Immature natural killer cell (primary cell): ENCODE data around the gene SHLD3. TPM values are rescaled to one million over a fixed set of nuclear protein-coding genes. Genes with fewer than 3 reads are reported as not detected.
"Not testable (repeated sequence)": the region's sequence is repeated elsewhere in the genome, so short reads cannot be mapped to it uniquely, and the experiment has no call there.

Experiments used
- DNase-seq, 3 donors: peaks; one replicate each; pipeline ENCODE4 v3.0.0; 2022; ENCODE audit warnings: mixed read lengths in 1 of 3
- H3K27ac Mint-ChIP-seq, 6 donors: one replicate each; pipeline ENCODE4 v1.8.0; 2020; ENCODE audit warnings: mixed read lengths in 6 of 6, mild to moderate bottlenecking in 5 of 6, inconsistent platforms in 4 of 6, moderate library complexity in 3 of 6
- H3K27me3 Mint-ChIP-seq, 3 donors: one replicate each; pipeline ENCODE4 v1.8.0; 2020 to 2021; ENCODE audit warnings: low read depth in 3 of 3, mild to moderate bottlenecking in 3 of 3, mixed read lengths in 3 of 3, moderate library complexity in 3 of 3, inconsistent platforms in 1 of 3
- H3K36me3 Mint-ChIP-seq, 3 donors: one replicate each; pipeline ENCODE4 v1.8.0; 2020; ENCODE audit warnings: mixed read lengths in 3 of 3, inconsistent platforms in 2 of 3, mild to moderate bottlenecking in 2 of 3
- H3K4me1 Mint-ChIP-seq, 2 donors: one replicate each; pipeline ENCODE4 v1.8.0; 2020; ENCODE audit warnings: inconsistent platforms in 2 of 2, mild to moderate bottlenecking in 2 of 2, mixed read lengths in 2 of 2, moderate library complexity in 1 of 2
- H3K4me3 Mint-ChIP-seq, 5 donors: one replicate each; pipeline ENCODE4 v1.8.0; 2020; ENCODE audit warnings: mild to moderate bottlenecking in 5 of 5, mixed read lengths in 5 of 5, inconsistent platforms in 3 of 5, moderate library complexity in 3 of 5
- H3K9me3 Mint-ChIP-seq, 6 donors: one replicate each; pipeline ENCODE4 v1.8.0; 2020; ENCODE audit warnings: mild to moderate bottlenecking in 6 of 6, mixed read lengths in 6 of 6, inconsistent platforms in 4 of 6, moderate library complexity in 3 of 6
- polyA plus RNA-seq, 3 donors: library from polyadenylated mRNA; unstranded; fragments of 300-500 nt; fragmentation: Illumina TruSeq; gene quantifications; one replicate each; pipeline ENCODE4 v1.2.3, GENCODE V29; 2021

The SHLD3 gene
- polyA plus RNA-seq, 3 donors from 2014 or later, result 3.5 to 12.8 (median 10.1) TPM

- no peaks in the 10 kb centered on the region for H3K9me3 Mint-ChIP-seq
- H3K27me3 Mint-ChIP-seq, result no peaks in the 10 kb centered on the region
- no peak for DNase-seq
- no peak overlapping the region for H3K4me3 Mint-ChIP-seq
- H3K4me1 Mint-ChIP-seq, result no peaks in the 10 kb centered on the region
- H3K27ac Mint-ChIP-seq, result peak overlapping the region in 1 of 6 donors; percentile 50
- H3K36me3 Mint-ChIP-seq, result peaks cover 0 to 29% (median 11%) of the 10 kb centered on the region in 3 donors
These were observed 22.1 kb downstream of the SHLD3 start for GRCh38 chr5:65646938-65647337.

GRCh38 chr5:65647941-65648340 is 23.1 kb downstream of the SHLD3 start:
- H3K4me1 Mint-ChIP-seq, result no peaks in the 10 kb centered on the region
- H3K4me3 Mint-ChIP-seq, result no peak overlapping the region
- H3K27me3 Mint-ChIP-seq, result no peaks in the 10 kb centered on the region
- DNase-seq, result no peak
- H3K27ac Mint-ChIP-seq, result peak overlapping the region in 2 of 6 donors; percentile 15 to 55
- H3K9me3 Mint-ChIP-seq, result no peaks in the 10 kb centered on the region
- peaks cover 0 to 29% (median 14%) of the 10 kb centered on the region in 3 donors for H3K36me3 Mint-ChIP-seq

- Mint-ChIP-seq H3K27ac (no peak overlapping the region), H3K4me3 (no peak overlapping the region), H3K27me3 (no peaks in the 10 kb centered on the region), H3K36me3 (peaks cover 7 to 35% (median 13%) of the 10 kb centered on the region in 3 donors), H3K9me3 (no peaks in the 10 kb centered on the region), H3K4me1 (no peaks in the 10 kb centered on the region)
- no peak for DNase-seq
These were observed 26.3 kb downstream of the SHLD3 start for GRCh38 chr5:65651144-65651543.

- H3K4me3 Mint-ChIP-seq, result no peak overlapping the region
- no peak overlapping the region for H3K27ac Mint-ChIP-seq
- peaks cover 10 to 27% (median 16%) of the 10 kb centered on the region in 3 donors for H3K36me3 Mint-ChIP-seq
- H3K4me1 Mint-ChIP-seq, result no peaks in the 10 kb centered on the region
- DNase-seq, result no peak
- no peaks in the 10 kb centered on the region for H3K27me3 Mint-ChIP-seq
- H3K9me3 Mint-ChIP-seq, result no peaks in the 10 kb centered on the region
These were observed 29.9 kb downstream of the SHLD3 start for GRCh38 chr5:65654713-65655112.

GRCh38 chr5:65663804-65664521 is 39.1 kb downstream of the SHLD3 start:
- Mint-ChIP-seq H3K27me3 (no peaks in the 10 kb centered on the region), H3K36me3 (peaks cover 8 to 29% (median 23%) of the 10 kb centered on the region in 3 donors), H3K27ac (peak overlapping the region in 2 of 6 donors; percentile 41 to 75), H3K9me3 (no peaks in the 10 kb centered on the region), H3K4me1 (peaks cover 12 to 22% of the 10 kb centered on the region in 2 donors), H3K4me3 (no peak overlapping the region)
- no peak for DNase-seq

- H3K27ac Mint-ChIP-seq, result peak overlapping the region in 1 of 6 donors; percentile 11
- H3K36me3 Mint-ChIP-seq, result peaks cover 0 to 23% (median 3%) of the 10 kb centered on the region in 3 donors
- peaks cover 7 to 8% of the 10 kb centered on the region in 2 donors for H3K4me1 Mint-ChIP-seq
- H3K9me3 Mint-ChIP-seq, result no peaks in the 10 kb centered on the region
- DNase-seq, result no peak
- H3K4me3 Mint-ChIP-seq, result no peak overlapping the region
- H3K27me3 Mint-ChIP-seq, result peaks cover 0 to 2% (median 0%) of the 10 kb centered on the region in 3 donors
These were observed 43.9 kb downstream of the SHLD3 start for GRCh38 chr5:65668696-65669095.

- no peaks in the 10 kb centered on the region for H3K9me3 Mint-ChIP-seq
- H3K4me1 Mint-ChIP-seq, result no peaks in the 10 kb centered on the region
- H3K27me3 Mint-ChIP-seq, result peaks cover 0 to 3% (median 0%) of the 10 kb centered on the region in 3 donors
- peaks cover 8 to 29% (median 18%) of the 10 kb centered on the region in 3 donors for H3K36me3 Mint-ChIP-seq
- peak overlapping the region in 1 of 6 donors; percentile 20 for H3K27ac Mint-ChIP-seq
- no peak overlapping the region for H3K4me3 Mint-ChIP-seq
- no peak for DNase-seq
These were observed 48.0 kb downstream of the SHLD3 start for GRCh38 chr5:65672796-65673195.

- Mint-ChIP-seq H3K4me3 (no peak overlapping the region), H3K36me3 (peaks cover 13 to 37% (median 22%) of the 10 kb centered on the region in 3 donors), H3K27me3 (peaks cover 0 to 5% (median 0%) of the 10 kb centered on the region in 3 donors), H3K4me1 (no peaks in the 10 kb centered on the region), H3K9me3 (no peaks in the 10 kb centered on the region), H3K27ac (no peak overlapping the region)
- DNase-seq, result no peak
These were observed 49.9 kb downstream of the SHLD3 start for GRCh38 chr5:65674749-65675148.

GRCh38 chr5:65676056-65676455 is 51.2 kb downstream of the SHLD3 start:
- H3K9me3 Mint-ChIP-seq, H3K27ac Mint-ChIP-seq, H3K4me3 Mint-ChIP-seq, H3K27me3 Mint-ChIP-seq, DNase-seq, H3K4me1 Mint-ChIP-seq: not testable (repeated sequence)
- H3K36me3 Mint-ChIP-seq, result peaks cover 22 to 43% (median 32%) of the 10 kb centered on the region in 3 donors

Other genes starting within 250 kb of the SHLD3 start
- not detected for gene ADAMTS6, start 143.1 kb upstream of the SHLD3 start, polyA plus RNA-seq
- 10 to 100 TPM in 2 of 3 donors, 1 to 10 TPM in 1; 3.9 to 17.4 (median 15.4) TPM for gene CENPK, start 61.9 kb upstream of the SHLD3 start, polyA plus RNA-seq
- gene PPWD1, start 61.7 kb upstream of the SHLD3 start, polyA plus RNA-seq, result 10 to 100 TPM; 16.4 to 34.0 (median 21.4) TPM
- gene TRIM23, start 694 bp upstream of the SHLD3 start, polyA plus RNA-seq, result 10 to 100 TPM in 2 of 3 donors, 1 to 10 TPM in 1; 5.6 to 10.8 (median 10.8) TPM
- gene TRAPPC13, start within 50 bp of the SHLD3 start, polyA plus RNA-seq, result 10 to 100 TPM; 22.4 to 24.9 (median 22.6) TPM
- 1 to 10 TPM; 1.7 to 2.8 (median 2.4) TPM for gene SGTB, start 97.1 kb downstream of the SHLD3 start, polyA plus RNA-seq
- 1 to 10 TPM in 2 of 3 donors, under 1 TPM in 1; 0.76 to 1.2 (median 1.2) TPM for gene NLN, start 97.2 kb downstream of the SHLD3 start, polyA plus RNA-seq